Lower lobe of right lung (tissue), 2 donors: Measurements from ENCODE around the gene LAMTOR3. TPM values are rescaled to one million over a fixed set of nuclear protein-coding genes. Genes with fewer than 3 reads are reported as not detected.

ENCODE experiments used
- ATAC-seq, 2 donors: fragments of 200-7000 bp; cut with Tn5 transposase; one replicate each; pipeline ENCODE4 v1.9.1; 2020 to 2022; ENCODE audit warnings: mild to moderate bottlenecking in 2 of 2, moderate library complexity in 2 of 2
- DNase-seq: peaks from one replicate; pipeline ENCODE4 v3.0.0-alpha.2; 2020
- H3K27ac ChIP-seq: fragments of 200-600 bp; one replicate; pipeline ENCODE4 v1.8.0; 2022
- H3K27me3 ChIP-seq: fragments of 200-600 bp; one replicate; pipeline ENCODE4 v1.8.0; 2022; ENCODE audit warnings: low read depth
- H3K36me3 ChIP-seq: fragments of 200-600 bp; one replicate; pipeline ENCODE4 v1.8.0; 2022; ENCODE audit warnings: mild to moderate bottlenecking
- H3K4me1 ChIP-seq: fragments of 200-600 bp; one replicate; pipeline ENCODE4 v1.8.0; 2022
- H3K4me3 ChIP-seq: fragments of 200-600 bp; one replicate; pipeline ENCODE4 v1.8.0; 2022; ENCODE audit warnings: mild to moderate bottlenecking
- H3K9me3 ChIP-seq: fragments of 200-600 bp; one replicate; pipeline ENCODE4 v1.8.0; 2022
- intact Hi-C: fragments of 100-400 bp; cut with DNase I; formaldehyde crosslinking; loops from one replicate; pipeline ENCODE4 v1.11.0; 2022
- total RNA-seq: library from RNA; stranded (reverse); fragmentation: NEBNext Ultra II Directional; extraction: Animal tissue kit (Norgen Biotek cat#: 25700); gene quantifications from one replicate; pipeline ENCODE4 v1.2.1, GENCODE V29; 2021
- TF ChIP-seq, protein P1 (sequence below): fragments of 200-600 bp; IDR thresholded peaks from one replicate; pipeline ENCODE4 v1.8.0; 2022; ENCODE audit warnings: antibody characterized with exemption, mild to moderate bottlenecking
- donor health status: DM: no; HTN: yes; CAD: no; lungs with severe emphysema.

The LAMTOR3 gene
- total RNA-seq, 1 donor from 2014 or later, result 47.7 TPM

DNA sequence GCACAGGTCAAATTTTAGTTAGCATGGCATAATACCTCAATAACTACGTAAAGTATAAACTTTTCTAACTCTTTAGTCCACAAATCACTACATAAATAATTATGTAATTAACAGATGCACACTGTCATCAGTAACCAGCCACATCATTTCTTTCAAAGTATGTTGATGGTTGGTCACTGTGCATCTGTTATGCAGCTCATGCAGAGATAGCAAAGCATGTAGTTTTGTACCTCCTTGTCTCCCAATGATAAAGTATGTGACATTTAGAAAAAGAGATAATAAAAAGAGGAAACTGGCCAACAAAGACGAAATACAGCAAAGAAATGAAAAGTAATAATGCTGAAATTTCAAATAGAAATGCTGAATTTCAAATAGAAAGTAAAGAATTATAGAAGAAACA, 2.9 kb downstream of the LAMTOR3 start:
- no peaks in the 10 kb centered on the region for H3K27me3 ChIP-seq
- ATAC-seq (no peak), DNase-seq (no peak)
- intact Hi-C loops, result loop anchor here (10.0 kb wide), 1 partner anchor 53 kb away; the partner anchor contains the start of gene DNAJB14
- H3K9me3 ChIP-seq, result no peaks in the 10 kb centered on the region
- H3K27ac ChIP-seq, result no peak overlapping the region
- TF ChIP-seq, protein P1, sequence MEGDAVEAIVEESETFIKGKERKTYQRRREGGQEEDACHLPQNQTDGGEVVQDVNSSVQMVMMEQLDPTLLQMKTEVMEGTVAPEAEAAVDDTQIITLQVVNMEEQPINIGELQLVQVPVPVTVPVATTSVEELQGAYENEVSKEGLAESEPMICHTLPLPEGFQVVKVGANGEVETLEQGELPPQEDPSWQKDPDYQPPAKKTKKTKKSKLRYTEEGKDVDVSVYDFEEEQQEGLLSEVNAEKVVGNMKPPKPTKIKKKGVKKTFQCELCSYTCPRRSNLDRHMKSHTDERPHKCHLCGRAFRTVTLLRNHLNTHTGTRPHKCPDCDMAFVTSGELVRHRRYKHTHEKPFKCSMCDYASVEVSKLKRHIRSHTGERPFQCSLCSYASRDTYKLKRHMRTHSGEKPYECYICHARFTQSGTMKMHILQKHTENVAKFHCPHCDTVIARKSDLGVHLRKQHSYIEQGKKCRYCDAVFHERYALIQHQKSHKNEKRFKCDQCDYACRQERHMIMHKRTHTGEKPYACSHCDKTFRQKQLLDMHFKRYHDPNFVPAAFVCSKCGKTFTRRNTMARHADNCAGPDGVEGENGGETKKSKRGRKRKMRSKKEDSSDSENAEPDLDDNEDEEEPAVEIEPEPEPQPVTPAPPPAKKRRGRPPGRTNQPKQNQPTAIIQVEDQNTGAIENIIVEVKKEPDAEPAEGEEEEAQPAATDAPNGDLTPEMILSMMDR, result no peak
- peaks cover 34% of the 10 kb centered on the region for H3K4me1 ChIP-seq
- H3K36me3 ChIP-seq, result peaks cover 30% of the 10 kb centered on the region
- no peak overlapping the region for H3K4me3 ChIP-seq

- Histone ChIP-seq H3K27ac (no peak overlapping the region), H3K4me1 (peaks cover 19% of the 10 kb centered on the region), H3K27me3 (no peaks in the 10 kb centered on the region), H3K4me3 (no peak overlapping the region), H3K9me3 (no peaks in the 10 kb centered on the region), H3K36me3 (peaks cover 65% of the 10 kb centered on the region)
- intact Hi-C loops, result no loop called here
- DNase-seq, result no peak
- TF ChIP-seq, protein P1, result no peak
- ATAC-seq, result no peak
Observed at GRCh38 chr4:99887837-99888236, 6.4 kb downstream of the LAMTOR3 start.

- peaks cover 4% of the 10 kb centered on the region for H3K4me1 ChIP-seq
Observed at GRCh38 chr4:99886146-99886545, 8.1 kb downstream of the LAMTOR3 start.

DNA sequence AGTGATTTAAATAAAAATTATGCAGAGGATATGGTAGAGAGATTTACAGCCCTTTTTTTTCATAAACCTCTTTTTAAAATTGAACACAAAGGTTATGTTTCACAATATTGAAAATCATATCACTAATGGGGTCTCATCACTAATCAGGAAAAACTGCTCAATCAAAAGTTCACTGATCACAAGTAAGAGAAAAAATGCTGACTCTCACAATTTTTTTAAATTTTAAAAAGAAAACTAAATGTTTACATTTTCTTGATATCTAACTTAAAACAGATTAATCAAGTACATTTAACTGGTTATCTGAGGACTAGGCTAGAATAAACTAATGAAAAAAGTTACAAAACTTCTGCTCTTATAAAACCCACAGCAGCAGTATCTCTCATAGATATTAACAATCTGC, 8.5 kb downstream of the LAMTOR3 start:
- ATAC-seq, result no peak
- H3K9me3 ChIP-seq, result no peaks in the 10 kb centered on the region
- intact Hi-C loops, result no loop called here

More at GRCh38 chr4:99886146-99886545, 8.1 kb downstream of the LAMTOR3 start:
- ATAC-seq (no peak), DNase-seq (no peak)
- Histone ChIP-seq H3K36me3 (peaks cover 72% of the 10 kb centered on the region), H3K4me3 (no peak overlapping the region), H3K27me3 (no peaks in the 10 kb centered on the region), H3K9me3 (no peaks in the 10 kb centered on the region), H3K27ac (no peak overlapping the region)
- intact Hi-C loops, result no loop called here
- TF ChIP-seq, protein P1, result no peak

DNA sequence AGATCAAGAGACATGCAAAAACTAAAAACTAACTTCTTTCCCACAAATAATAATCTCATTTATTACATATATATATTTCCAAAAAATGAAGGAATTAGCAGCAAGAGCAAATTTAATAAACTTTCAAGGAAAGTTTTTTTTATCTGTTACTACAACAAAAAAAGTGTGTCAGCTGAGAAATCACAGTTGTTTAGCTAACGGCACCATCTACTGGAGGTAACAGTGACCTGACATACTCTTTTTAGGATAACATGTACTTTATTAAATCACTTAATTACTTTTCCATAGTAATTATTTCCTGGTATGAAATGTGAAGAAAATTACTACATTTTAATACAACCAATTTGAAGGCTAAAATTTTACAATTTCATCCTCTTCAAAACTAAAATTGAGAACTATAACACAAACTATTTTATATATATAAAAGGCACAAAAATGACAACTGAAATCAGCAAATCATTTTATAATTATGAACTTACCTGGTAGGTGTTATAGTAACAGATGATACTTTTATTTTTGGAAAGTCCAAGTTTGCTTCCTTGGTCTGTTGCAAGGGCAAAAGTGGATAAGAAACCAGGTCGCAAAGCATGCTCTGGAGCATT, 9.1 kb downstream of the LAMTOR3 start:
- no peaks in the 10 kb centered on the region for H3K27me3 ChIP-seq
- H3K4me1 ChIP-seq, result no peaks in the 10 kb centered on the region
- H3K4me3 ChIP-seq, result no peak overlapping the region
- peaks cover 80% of the 10 kb centered on the region for H3K36me3 ChIP-seq
- ATAC-seq, result no peak
- H3K27ac ChIP-seq, result no peak overlapping the region
- H3K9me3 ChIP-seq, result no peaks in the 10 kb centered on the region
- DNase-seq, result no peak
- intact Hi-C loops, result no loop called here
- TF ChIP-seq, protein P1, result peak; percentile 39

More for the DNA sequence above, 8.5 kb downstream of the LAMTOR3 start:
- DNase-seq, result no peak
- Histone ChIP-seq H3K4me1 (no peaks in the 10 kb centered on the region), H3K27me3 (no peaks in the 10 kb centered on the region), H3K36me3 (peaks cover 75% of the 10 kb centered on the region), H3K4me3 (no peak overlapping the region), H3K27ac (no peak overlapping the region)
- TF ChIP-seq, protein P1, result no peak
